GM15510 (cell line): ENCODE measurements around the gene DDRGK1.

Experiments
- POLR2A ChIP-seq: IDR thresholded peaks from 3 replicates; pipeline ENCODE4 v1.6.1; 2011; ENCODE audit warnings: borderline replicate concordance; ENCODE audit not compliant: insufficient read length; ENCODE audit errors: extremely low read depth

DDRGK1 gene

DNA sequence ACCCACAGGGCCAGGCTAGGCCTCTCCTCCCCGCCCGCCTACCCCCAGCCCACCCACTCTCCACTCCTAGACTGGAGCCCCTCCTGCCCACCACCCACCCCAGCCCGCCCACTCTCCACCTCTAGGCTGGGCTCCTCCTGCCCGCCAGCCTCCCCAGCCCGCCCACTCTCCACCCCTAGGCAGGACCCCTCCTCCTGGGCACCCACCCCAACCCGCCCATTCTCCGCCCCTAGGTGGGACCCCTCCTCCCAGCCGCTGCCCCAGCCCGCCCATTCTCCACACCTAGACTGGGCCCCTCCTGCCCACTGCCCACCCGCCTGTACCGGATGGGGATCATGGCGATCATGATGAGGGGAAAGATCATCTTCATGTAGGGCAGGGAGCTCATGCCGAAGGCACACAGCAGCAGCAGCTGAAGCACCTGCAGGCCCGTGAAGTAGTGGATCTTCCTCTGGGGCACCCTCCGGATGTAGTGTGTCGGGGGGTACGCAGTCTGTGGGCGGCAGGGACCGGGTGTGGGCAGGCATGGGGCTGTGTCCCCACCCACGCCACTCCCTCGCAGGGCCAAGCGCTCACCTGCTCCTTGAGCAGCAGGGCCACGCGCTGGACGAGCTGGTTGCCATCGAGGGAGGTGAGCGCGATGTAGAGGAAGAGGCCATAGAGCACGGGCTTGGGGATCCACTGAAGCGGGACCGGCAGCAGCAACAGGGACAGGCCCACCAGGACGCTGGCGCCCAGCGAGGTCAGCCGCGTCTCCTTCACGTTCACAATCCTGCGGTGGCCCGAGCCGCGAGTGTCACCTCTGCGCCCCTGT lies 23.7 kb upstream of the DDRGK1 start:
- TF ChIP-seq POLR2A = no peak

DNA sequence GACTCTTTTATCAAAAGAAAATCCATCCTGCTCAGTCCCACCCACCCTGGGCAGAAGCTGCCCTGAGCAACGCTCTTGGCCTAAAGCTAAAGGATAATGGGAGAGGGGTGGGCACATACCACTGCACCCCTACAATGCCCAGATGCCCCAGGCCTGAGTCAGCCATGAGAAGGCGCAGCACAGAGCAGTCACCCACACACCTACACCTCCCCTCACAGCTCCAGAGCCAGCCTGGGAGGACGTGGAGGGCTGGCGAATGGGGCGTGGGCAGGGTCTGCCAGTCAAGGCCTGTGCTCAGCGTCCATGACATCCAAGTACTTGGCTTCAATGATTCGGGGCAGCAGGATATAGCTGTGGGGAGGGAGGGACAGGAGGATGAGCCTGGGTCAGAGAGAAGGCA lies 23.0 kb upstream of the DDRGK1 start:
- TF ChIP-seq POLR2A = no peak

DNA sequence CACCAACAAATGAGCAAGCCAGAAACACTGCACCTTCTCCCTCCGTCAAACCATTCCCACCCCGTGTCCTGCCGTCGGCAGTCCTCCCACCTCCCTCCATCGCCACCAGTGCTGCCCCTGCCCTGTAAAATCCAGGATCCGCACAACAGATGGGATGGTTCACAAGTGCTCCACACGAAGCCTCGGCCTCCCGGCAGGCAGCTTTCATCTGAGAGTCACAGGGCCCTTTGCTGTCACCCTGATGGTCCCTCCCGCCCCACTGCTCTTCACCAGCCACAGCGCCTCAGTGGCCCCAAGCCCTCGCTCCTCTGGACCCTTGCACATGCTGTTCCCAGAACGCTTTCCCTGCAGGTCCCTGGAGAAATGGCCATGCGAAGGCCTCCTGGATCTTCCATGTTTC lies 22.4 kb upstream of the DDRGK1 start:
- no peak for TF ChIP-seq POLR2A

DNA sequence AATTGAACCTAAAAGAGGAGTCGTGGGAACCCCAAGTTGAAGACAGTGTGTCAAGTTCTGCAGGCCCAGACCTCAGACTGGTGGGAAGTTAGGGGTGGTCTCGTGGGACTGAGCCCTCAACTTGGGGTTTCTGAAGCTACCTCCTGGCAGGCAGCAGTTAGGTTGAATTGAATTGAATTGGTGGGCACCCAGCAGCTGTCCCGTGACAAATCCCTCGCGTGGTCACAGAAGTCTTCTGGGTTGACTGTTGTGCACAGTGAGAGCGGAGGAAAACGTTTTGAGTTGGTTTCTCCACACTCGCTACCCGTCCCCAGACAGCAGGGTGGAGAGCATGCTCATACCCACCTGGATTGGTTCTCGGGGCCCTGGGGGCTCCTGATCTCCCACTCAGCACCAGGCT lies 21.6 kb upstream of the DDRGK1 start:
- no peak for TF ChIP-seq POLR2A

DNA sequence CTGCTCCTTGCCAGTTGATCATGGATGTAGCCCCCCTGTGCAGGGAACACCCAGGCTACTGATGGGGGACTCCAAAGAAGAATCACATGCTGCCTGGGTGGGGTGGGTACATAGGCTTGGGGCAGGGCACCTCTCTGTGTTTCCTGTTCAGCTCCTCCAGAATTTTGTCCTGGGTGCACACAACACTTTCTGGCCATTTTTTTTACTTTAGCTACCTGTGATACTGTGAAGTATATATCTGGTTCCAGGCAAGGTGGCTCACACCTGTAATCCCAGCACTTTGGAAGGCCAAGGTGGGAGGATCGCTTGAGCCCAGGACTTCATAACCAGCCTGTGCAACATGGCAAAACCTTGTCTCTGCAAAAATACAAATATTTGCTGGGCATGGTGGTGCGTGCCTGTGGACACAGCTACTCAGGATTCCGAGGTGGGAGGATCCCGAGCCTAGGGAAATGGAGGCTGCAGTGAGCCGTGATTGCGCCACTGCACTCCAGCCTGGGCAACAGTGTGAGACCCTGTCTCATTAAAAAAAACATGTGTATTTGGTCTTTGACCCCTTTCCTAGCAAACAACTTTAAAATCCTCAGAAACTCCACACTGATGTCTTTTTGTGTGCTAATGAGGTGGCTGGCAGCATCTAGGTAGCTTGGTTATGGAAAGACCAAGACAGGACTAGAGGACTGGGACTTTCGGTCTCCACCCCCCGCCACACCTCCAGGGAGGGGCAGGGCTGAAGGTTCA lies 20.4 kb upstream of the DDRGK1 start:
- no peak for TF ChIP-seq POLR2A

DNA sequence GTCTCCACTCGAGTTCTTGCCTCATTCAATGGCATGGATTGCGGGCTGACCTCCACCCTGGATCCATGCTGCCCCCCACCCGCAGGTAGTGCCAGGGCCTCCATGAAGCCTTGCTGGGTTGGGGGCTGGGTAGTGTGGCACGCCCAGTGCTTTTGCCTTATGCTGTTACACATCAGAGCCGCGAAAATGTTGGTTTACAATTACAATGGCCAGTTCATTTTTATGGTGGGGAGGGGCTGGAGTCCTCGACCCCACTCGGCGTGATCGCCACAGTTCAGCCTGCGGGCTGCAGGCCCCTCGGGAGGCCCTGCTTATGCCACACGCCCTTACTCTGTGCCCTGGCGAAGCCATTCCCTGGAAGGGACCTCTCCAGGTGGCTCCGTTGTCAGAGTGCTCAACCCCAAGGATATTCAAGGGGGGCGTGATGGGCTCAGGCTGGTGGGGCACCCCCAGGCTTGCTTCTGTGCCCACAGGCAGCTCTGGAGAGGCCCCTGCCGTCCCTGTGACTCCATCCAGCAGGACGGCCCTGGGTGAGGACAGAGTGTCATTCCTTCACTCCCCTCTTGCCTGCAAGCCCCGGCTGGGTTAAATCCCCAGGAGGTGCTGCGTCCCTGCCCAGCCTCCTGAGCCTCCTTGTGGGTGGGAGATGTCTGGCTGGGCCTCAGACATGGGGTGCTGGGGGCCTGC lies 19.7 kb upstream of the DDRGK1 start:
- TF ChIP-seq POLR2A = no peak

DNA sequence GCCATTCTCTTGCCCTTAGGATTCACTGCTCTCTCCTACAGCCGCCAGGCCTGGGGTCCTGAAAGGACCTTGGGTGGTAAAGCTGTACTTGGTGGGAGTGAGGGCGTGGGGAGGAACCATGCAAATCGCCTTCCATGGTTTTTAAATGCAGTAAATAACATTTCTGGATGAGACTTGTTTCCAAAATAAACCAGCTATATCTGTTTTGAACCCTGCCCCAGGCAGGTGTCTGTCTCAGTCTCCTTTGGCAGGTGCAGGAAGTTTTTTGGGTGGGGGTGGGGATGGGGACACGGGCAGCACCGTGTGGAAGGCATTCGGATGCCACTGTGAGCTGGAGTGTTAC lies 19.1 kb upstream of the DDRGK1 start:
- TF ChIP-seq POLR2A = no peak

DNA sequence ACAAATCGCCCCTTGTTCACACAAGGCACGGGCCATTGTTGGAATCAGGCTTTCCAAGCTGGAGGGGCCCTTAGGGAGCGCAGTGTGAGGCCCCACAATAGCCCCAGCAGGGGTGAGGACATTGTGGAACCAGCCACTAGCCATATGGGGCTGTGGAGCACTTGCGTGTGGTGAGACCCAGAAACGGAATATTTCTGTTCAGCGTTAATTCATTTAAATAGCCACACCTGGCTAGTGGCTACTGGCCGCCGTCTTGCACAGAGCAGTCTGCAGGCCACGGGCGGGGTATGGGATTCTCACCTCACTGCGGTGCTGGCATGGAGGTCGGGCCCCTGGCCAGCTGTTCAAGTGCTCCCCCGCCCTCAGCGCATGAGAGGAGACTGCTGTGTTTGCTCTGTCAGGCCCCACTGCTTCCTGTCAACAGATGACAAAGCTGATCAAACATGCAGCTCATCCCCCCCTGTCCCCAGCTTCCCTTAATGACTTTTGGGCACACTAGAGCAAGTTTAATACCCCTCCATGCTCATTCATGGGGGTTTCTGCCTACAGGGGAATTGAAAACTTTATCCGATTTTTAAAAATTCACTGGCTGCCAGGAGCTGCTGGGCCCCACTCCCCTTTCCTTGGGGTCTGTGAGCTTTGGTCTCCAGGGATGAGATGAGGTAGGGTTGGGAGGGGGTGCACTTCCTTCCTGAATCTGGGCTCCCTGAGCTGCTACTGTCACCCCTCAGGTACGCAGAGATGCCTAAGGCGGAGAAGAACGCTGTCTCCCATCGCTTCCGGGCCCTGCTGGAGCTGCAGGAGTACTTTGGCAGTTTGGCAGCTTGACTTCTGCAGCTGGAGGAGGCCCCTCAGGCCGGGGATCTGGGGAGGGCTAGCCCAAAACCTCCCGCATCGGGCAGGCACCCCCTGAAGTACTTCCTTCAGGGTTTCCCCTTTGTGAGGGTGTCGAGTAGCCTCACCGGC lies 18.4 kb upstream of the DDRGK1 start:
- no peak for TF ChIP-seq POLR2A

DNA sequence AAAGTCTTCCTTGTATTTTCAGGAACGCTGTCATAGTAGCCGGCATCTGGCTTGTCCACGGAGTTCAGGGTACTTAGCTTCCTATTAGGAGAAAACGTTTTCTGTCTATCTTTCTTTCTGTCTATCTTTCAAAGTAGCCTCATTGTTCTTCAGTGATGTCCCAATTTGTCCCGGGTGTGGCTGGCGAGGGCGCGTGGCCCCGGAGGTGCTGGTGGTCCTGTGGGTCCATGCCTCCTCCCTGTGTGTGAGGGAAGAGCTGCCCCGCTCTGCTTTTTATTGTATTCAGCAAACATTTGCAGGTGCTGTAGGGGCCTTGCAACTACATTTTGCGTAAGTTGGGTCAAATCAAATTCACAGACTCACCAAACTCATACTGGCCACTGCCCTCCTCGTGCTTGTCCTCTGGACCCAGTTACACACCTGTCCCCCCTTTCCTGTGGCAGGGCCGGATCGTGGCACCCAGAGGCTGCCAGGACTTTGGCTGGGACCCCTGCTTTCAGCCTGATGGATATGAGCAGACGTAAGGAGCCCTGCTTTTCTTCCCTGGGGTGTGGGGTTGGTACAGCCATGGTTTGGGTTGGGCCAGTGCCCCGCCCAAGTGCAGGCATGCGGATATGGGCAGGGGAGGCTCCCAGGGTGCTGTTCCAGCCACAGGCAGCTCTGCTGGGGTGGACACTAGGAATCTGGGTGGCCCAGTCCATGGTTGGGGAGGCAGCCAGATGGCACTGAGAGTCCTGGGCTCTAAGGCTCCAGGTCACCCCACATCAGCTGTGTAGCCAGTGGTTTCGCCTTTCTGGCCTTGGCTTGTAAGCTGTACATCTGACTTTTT lies 17.1 kb upstream of the DDRGK1 start:
- no peak for TF ChIP-seq POLR2A

DNA sequence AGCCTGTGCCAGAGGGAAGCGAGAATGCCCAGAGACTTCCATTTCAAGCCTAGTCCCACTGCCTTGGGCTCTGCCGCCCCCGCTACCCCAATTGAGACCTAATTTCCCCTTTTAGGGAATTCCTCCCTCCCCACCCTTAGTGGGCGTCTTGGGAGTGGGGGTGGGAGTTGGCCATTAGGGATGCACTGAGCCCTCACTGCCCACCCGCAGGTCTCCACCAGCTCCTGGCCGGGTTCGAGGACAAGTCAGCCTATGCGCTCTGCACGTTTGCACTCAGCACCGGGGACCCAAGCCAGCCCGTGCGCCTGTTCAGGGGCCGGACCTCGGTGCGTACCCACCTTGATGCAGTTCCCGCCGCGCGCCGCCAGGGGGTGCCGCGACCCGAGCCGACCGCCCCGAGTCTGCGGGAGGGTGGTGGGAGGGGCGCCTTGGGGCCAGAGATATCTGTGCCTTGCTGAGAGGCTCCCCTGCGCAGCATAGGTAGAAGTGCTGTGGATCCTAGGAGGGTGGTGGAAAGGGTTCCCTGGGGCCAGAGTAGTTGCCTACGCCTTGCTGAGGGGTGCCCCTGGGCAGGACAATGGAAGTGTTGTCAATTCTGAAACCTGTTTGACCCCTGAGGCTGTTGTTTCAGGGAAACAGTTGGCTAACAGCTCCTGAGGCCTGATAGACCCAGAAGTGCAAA lies 14.0 kb upstream of the DDRGK1 start:
- TF ChIP-seq POLR2A = no peak

DNA sequence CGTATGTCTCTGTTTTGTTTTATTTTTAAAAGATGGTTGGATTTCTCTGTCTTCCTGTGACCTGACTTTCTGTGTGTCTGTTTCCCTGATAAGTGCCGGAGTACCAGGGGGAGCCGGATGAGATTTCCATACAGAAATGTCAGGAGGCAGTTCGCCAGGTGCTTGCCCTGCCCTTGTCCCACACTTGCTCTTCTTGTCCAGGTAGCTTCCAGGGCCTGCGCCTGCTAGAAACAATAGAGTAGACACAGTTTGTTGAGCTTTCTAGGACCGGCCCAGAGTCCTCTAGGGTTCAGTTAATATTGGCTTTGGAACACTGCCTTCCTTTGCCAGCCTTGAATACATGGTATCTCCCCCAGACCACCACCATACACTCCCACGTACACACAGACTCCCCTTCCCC lies 8.7 kb upstream of the DDRGK1 start:
- TF ChIP-seq POLR2A = no peak

DNA sequence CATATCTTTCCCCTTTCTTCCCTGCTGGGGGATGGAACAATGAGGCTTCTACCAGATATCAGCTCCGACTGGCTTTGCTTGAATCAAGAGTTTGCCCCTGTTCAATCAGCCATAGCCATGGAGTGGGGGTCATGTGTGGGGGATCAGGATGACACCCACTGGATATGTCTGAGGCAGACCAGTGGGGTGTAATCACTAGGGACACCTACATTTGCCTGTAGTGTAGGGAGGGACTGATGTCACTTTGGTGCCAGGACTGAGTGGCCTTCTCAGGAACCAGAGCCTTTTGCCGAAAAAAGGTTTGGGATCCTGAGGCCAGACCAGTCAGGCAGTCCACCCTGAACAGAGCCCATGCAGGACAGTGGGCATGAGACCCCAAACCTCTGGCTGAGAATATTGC lies 5.9 kb upstream of the DDRGK1 start:
- TF ChIP-seq POLR2A = no peak

DNA sequence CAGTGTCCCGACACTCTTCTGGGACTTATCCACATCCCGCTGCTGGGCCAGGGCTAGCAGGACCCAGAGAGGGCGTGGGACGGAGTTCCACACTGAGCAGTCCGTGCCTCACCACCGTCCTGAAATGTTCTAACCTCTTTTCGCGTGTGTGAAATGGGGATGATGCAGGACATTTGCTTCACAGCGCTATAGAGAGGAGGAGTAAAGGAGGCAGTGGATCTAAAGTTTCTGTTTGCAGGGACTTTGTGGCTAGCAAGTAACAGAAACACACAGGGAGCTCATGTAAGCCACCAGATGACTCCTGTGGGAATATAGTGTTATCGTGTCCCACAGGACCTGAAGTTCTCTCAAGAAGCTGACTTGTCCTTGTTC lies 5.5 kb upstream of the DDRGK1 start:
- no peak for TF ChIP-seq POLR2A
